ENCODE results near the gene SKAP1. TPM values are rescaled to one million over a fixed set of nuclear protein-coding genes. Genes with fewer than 3 reads are reported as not detected.

The SKAP1 gene
- total and polyA plus RNA-seq, 11 donors = 0.25 to 5.3 (median 0.38) TPM; not detected in 6

DNA sequence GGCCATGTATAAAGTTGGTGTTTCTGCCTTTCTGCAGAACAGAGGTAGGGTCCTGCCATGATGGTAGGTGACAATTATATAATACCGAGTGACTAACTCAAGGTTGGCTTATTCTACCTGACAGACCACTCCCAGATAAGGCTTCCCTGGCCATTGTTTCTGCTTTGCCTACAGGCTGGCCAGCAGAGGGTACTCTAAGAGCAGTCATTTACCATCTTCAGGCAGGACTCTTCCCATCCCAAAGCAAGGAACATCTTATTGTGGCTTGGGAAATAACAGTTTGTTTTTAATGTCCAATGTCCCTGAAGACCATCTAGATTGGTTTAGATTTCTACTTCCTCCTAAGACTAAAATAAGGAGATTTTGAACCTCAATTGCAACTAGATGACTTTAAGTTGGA, 248.4 kb downstream of the SKAP1 start:
- Histone ChIP-seq H3K4me3 (no peak overlapping the region), H3K27me3 (peaks cover 0 to 67% (median 4%) of the 10 kb centered on the region in 9 donors), H3K27ac (no peak overlapping the region), H3K36me3 (no peaks in the 10 kb centered on the region), H3K4me1 (no peaks in the 10 kb centered on the region), H3K9me3 (no peaks in the 10 kb centered on the region)
- ATAC-seq (no peak), DNase-seq (no peak)
- intact Hi-C loops (cut with DNase I) = no loop called here
- TF ChIP-seq, protein P1, sequence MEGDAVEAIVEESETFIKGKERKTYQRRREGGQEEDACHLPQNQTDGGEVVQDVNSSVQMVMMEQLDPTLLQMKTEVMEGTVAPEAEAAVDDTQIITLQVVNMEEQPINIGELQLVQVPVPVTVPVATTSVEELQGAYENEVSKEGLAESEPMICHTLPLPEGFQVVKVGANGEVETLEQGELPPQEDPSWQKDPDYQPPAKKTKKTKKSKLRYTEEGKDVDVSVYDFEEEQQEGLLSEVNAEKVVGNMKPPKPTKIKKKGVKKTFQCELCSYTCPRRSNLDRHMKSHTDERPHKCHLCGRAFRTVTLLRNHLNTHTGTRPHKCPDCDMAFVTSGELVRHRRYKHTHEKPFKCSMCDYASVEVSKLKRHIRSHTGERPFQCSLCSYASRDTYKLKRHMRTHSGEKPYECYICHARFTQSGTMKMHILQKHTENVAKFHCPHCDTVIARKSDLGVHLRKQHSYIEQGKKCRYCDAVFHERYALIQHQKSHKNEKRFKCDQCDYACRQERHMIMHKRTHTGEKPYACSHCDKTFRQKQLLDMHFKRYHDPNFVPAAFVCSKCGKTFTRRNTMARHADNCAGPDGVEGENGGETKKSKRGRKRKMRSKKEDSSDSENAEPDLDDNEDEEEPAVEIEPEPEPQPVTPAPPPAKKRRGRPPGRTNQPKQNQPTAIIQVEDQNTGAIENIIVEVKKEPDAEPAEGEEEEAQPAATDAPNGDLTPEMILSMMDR (IDR thresholded peaks at IDR 0.05) = peak in 2 of 12 donors; percentile 21 to 23
- no peak for TF ChIP-seq POLR2A (IDR thresholded peaks at IDR 0.05)
- 0 to 9% (median 0%) methylated on average over 1 of the region's 1 CpG for WGBS, 4 donors

DNA sequence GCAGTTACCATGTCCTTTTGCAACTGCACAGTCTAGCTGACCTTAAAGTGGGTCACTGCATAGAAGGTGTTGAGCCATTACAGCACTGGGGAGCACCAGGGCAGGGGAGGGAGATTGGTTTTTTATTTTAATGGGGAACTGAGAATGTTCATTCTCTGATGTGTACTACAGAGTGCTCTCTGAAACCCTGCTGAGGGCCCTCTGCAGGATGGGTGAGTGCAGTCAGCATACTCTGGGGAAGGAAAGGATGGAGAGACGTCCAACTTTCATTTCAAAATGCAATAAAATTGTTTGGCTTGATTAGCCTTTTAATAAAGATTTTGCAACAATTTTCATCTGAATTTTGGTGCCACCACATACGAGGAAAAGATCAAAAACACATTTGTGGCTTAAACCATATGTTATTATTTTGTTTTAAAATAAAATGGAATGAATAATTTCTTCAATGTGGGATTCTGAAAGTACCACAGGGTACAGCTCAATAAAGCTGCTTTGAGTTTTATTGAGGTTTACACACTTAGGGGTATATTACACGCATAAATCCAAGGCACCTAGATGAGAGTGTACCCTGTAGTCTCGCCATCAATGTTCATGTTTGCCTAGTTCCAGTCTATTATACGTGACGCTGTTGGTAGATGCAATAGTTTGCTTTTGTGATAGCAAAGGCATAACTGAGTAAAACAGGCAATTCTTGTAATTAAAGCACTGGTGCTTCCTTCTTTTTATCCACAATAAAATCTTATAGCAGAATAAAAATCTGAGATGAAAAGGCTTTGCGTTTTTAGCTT, 249.0 kb downstream of the SKAP1 start:
- WGBS, 4 donors = 81 to 88% (median 85%) methylated on average over 7 of the region's 7 CpGs
- Histone ChIP-seq H3K4me1 (no peaks in the 10 kb centered on the region), H3K4me3 (no peak overlapping the region), H3K9me3 (no peaks in the 10 kb centered on the region), H3K36me3 (no peaks in the 10 kb centered on the region), H3K27me3 (peaks cover 0 to 62% (median 4%) of the 10 kb centered on the region in 9 donors), H3K27ac (no peak overlapping the region)
- DNase-seq (no peak), ATAC-seq (no peak)
- intact Hi-C loops (cut with DNase I) = no loop called here
- TF ChIP-seq, protein P1 (IDR thresholded peaks at IDR 0.05) = no peak
- no peak for TF ChIP-seq POLR2A (IDR thresholded peaks at IDR 0.05)

DNA sequence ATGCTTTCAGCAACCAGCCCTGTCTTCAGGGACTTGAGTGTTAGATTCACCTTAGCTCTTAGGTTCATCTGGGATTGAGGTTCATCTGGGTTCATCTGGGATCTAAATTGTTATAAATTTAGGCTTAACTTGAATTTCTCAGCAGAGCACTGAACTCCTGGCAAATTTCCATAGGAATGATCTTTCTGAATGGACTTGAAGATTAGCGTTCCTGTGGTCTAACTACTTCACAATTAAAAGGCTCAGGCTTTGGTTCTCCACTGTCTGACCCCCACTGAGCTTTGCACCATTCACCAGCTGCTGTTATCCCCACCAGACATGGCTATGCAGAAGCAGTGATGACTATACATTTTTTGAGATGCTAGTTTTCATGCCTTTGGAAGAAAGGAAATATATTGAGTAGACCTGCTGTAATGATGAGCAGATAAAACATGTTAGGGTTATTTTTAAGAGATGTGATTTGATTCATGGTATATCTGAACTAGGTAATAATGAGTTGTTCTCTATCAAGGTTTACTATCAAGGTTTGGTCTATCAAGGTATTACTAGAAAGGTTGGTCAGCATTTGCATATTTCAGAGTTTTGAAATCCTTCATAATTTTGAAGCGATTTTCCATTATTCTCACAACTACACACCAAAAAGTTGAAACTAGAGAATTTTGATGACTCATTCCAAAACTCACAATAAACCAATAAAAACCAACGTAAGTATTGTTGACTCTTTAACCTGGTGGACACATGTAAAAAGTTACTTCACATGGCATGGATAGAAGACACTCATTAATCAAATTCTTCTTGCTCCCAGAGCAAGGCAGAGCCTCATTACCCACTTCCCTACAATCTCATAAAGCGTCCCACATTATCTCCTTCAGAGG, 250.7 kb downstream of the SKAP1 start:
- ATAC-seq (no peak), DNase-seq (no peak)
- no peaks in the 10 kb centered on the region for H3K36me3 ChIP-seq
- H3K4me1 ChIP-seq = no peaks in the 10 kb centered on the region
- intact Hi-C loops (cut with DNase I) = no loop called here
- H3K27ac ChIP-seq = no peak overlapping the region
- no peak for TF ChIP-seq POLR2A (IDR thresholded peaks at IDR 0.05)
- TF ChIP-seq, protein P1 (IDR thresholded peaks at IDR 0.05) = no peak
- H3K27me3 ChIP-seq = peaks cover 0 to 46% (median 1%) of the 10 kb centered on the region in 9 donors
- WGBS, 4 donors = 74 to 77% (median 75%) methylated on average over 4 of the region's 4 CpGs
- no peak overlapping the region for H3K4me3 ChIP-seq
- H3K9me3 ChIP-seq = no peaks in the 10 kb centered on the region

- intact Hi-C loops (cut with DNase I) = no loop called here
- Histone ChIP-seq H3K4me3 (no peak overlapping the region), H3K27ac (no peak overlapping the region), H3K4me1 (no peaks in the 10 kb centered on the region), H3K9me3 (no peaks in the 10 kb centered on the region), H3K27me3 (peaks cover 0 to 43% (median 0%) of the 10 kb centered on the region in 9 donors), H3K36me3 (no peaks in the 10 kb centered on the region)
- 77 to 83% (median 79%) methylated on average over 4 of the region's 4 CpGs for WGBS, 4 donors
- DNase-seq (no peak), ATAC-seq (no peak)
- TF ChIP-seq, protein P1 (IDR thresholded peaks at IDR 0.05) = no peak
- no peak for TF ChIP-seq POLR2A (IDR thresholded peaks at IDR 0.05)
Observed at GRCh38 chr17:48178317-48178716, 251.7 kb downstream of the SKAP1 start.

All from heart left ventricle (tissue), 16 donors.